Suppressor macrophage treated with lipopolysaccharide for 4 hours (primary cell): ENCODE data around the gene TSPAN31.
A peak's percentile ranks its signal among the peaks of the same experiment; 100 is the strongest.

Experiments used
- DNase-seq: peaks from one replicate; pipeline ENCODE4 v3.0.0-alpha.2; 2020

The TSPAN31 gene

GRCh38 chr12:57736741-57737466, 7.9 kb upstream of the TSPAN31 start:
- DNase-seq, result no peak

DNA sequence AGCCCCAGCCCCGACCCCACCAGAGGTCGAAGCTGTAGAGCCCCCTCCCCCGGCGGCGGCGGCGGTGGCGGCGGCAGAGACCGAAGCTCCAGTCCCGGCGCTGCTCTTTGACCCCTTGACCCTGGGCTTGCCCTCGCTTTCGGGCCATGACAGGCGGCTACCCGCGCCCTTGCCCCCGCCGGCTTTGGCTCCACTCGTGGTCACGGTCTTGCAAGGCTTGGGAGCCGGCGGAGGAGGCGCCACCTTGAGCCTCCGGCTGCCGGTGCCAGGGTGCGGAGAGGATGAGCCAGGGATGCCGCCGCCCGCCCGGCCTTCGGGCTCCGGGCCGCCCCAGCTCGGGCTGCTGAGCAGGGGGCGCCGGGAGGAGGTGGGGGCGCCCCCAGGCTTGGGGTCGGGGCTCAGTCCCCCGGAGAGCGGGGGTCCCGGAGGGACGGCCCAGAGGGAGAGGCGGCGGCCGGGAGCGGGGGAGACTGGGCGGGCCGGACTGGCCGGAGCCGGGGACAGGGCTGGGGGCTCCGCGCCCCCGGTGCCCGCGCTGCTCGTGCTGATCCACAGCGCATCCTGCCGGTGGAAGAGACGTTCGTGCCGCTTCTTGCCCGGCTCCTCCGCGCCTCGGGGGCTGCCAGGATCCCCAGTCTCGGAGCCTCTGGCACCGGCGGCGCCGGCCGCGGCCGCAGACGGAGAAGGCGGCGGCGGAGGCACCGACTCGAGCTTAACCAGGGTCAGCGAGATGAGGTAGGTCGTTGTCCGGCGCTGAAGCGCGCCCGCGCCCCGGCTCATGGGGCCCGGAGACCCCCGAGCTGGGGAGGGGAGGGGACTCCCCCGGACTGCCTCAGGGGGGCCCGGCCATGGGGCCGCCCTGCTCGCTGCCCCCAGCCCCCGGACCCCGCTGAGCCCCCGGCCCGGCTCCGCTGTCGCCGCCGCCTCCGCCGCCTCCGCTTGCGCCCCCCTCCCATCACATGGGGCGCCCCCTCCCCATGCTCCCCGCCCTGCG, 7.1 kb upstream of the TSPAN31 start:
- DNase-seq, result no peak

DNA sequence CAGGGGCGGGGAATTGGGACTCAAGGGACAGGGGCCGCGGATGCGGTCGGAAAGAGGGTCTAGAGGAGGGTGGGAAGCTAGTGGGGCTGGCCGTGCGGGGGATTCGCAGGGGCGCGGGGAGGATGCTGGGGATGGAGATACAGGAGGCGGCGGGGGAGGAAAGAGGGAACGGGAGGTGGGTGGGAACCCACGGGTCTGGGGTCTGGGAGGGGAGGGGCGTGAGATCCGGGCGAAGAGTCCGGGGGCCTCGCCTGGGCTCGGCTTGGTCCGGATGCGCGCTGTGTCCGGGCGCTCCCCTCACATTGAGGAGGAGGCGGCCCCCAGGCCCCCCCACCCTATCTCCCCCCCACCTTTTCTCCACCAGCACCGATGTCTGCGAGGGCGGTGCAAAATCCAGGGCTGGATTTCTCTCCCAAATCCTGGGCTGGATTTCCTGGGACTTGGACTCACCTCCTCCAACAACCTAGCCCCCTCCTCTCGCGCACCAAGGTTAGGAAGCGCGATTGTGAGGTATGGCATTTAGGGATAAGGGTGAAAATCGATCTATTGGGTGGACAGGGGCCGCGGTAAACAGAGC, 6.1 kb upstream of the TSPAN31 start, which contains the start of gene AGAP2:
TSS of gene AGAP2 (minus strand) at position 82 of the 577 bp plus-strand sequence. CDS start 496 bp downstream, outside the sequence.
- DNase-seq, result no peak

- DNase-seq, result no peak
Observed at GRCh38 chr12:57739387-57739786, 5.5 kb upstream of the TSPAN31 start.

GRCh38 chr12:57739914-57740538, 4.8 kb upstream of the TSPAN31 start:
- no peak for DNase-seq

GRCh38 chr12:57740656-57741412, 4.0 kb upstream of the TSPAN31 start:
- DNase-seq, result no peak

GRCh38 chr12:57741413-57741789, 3.4 kb upstream of the TSPAN31 start:
- no peak for DNase-seq

- DNase-seq, result peak; percentile 51
Observed at GRCh38 chr12:57741844-57742738, 2.7 kb upstream of the TSPAN31 start.

- no peak for DNase-seq
Observed at GRCh38 chr12:57743769-57744168, 1.1 kb upstream of the TSPAN31 start.

GRCh38 chr12:57744194-57744776, 554 bp upstream of the TSPAN31 start:
- peak; percentile 91 for DNase-seq

GRCh38 chr12:57745485-57745881, 644 bp downstream of the TSPAN31 start:
- no peak for DNase-seq

- DNase-seq, result no peak
Observed at GRCh38 chr12:57746025-57746424, 1.2 kb downstream of the TSPAN31 start.

GRCh38 chr12:57749061-57749460, 4.2 kb downstream of the TSPAN31 start:
- DNase-seq, result no peak

GRCh38 chr12:57750561-57751431, 6.0 kb downstream of the TSPAN31 start:
- no peak for DNase-seq

- DNase-seq, result no peak
Observed at GRCh38 chr12:57751432-57751787, 6.6 kb downstream of the TSPAN31 start.

- peak; percentile 98 for DNase-seq
Observed at GRCh38 chr12:57751788-57752667, 7.2 kb downstream of the TSPAN31 start, which contains the start of gene CDK4. CDK4 (minus strand) TSS chr12:57752310; CDS start chr12:57751717, 593 bp downstream.

GRCh38 chr12:57752668-57753000, 7.8 kb downstream of the TSPAN31 start:
- no peak for DNase-seq

DNA sequence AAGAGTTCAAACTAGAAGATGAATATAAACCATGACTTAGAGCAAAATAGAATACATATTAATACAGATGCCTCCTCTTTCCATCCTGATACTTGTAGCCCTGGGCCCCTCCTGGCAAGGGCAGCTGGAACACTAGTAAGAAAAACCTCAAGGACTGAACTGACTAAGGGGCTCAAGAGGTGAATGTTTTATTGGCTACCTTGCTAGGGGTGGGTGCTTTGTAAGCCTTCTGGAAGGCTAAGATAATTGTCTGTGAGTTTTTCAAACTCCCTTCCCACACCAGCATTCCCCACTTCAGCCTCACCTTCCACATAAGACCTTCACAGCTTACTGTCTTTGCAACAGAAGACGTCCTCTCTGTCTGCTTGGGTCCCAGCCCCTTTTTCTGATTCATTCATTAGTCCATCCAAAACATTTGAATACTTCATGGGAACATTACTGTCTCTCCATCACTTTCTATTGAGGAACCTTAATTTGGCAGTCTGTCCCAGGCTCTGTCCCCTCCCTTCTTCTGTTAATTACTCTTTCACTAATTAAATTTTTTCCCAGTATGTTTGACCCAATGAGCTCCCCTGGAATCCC, 9.0 kb downstream of the TSPAN31 start:
- DNase-seq, result no peak
